GM23338 (cell line): Measurements from ENCODE around the gene PTPRS. TPM values are rescaled to one million over a fixed set of nuclear protein-coding genes. Genes with fewer than 3 reads are reported as not detected.

Source experiments
- ATAC-seq: fragments of 200-7000 bp; cut with Tn5 transposase; 3 replicates; pipeline ENCODE4 v1.9.1; 2020
- DNase-seq: peaks from one replicate; pipeline ENCODE4 v3.0.0-alpha.2; 2015; ENCODE audit warnings: low spot score
- H2AFZ ChIP-seq: fragments of 200-600 bp; sonication (generic); 2 replicates; pipeline ENCODE4 v1.8.0; 2016; ENCODE audit warnings: antibody characterized with exemption, mild to moderate bottlenecking, moderate library complexity
- H3F3A ChIP-seq: fragments of 200-600 bp; sonication (generic); replicated peaks from 2 replicates; pipeline ENCODE4 v1.8.0; 2017; ENCODE audit warnings: antibody characterized with exemption, mixed run types, low read depth
- H3K27ac ChIP-seq: fragments of 200-600 bp; sonication (generic); 2 replicates; pipeline ENCODE4 v1.6.1; 2016; ENCODE audit warnings: low read depth
- H3K27me3 ChIP-seq: fragments of 200-600 bp; sonication (generic); 2 replicates; pipeline ENCODE4 v1.8.0; 2016; ENCODE audit warnings: mild to moderate bottlenecking, mixed run types, moderate library complexity; ENCODE audit not compliant: insufficient read depth
- H3K36me3 ChIP-seq: fragments of 200-600 bp; sonication (generic); 2 replicates; pipeline ENCODE4 v1.8.0; 2016; ENCODE audit warnings: mild to moderate bottlenecking; ENCODE audit not compliant: insufficient read depth
- H3K4me1 ChIP-seq: fragments of 200-600 bp; sonication (generic); 2 replicates; pipeline ENCODE4 v1.8.0; 2016; ENCODE audit warnings: mild to moderate bottlenecking, moderate library complexity; ENCODE audit not compliant: insufficient read depth
- H3K4me2 ChIP-seq: fragments of 200-600 bp; sonication (generic); 2 replicates; pipeline ENCODE4 v1.7.1; 2017; ENCODE audit warnings: mixed run types
- H3K4me3 ChIP-seq: fragments of 200-600 bp; sonication (generic); 2 replicates; pipeline ENCODE4 v1.6.1; 2016; ENCODE audit warnings: mixed run types
- H3K79me2 ChIP-seq: fragments of 200-600 bp; sonication (generic); replicated peaks from 2 replicates; pipeline ENCODE4 v1.8.0; 2017; ENCODE audit warnings: mild to moderate bottlenecking; ENCODE audit not compliant: insufficient read depth
- H3K9me2 ChIP-seq: fragments of 200-600 bp; sonication (generic); 2 replicates; pipeline ENCODE4 v1.8.0; 2017; ENCODE audit not compliant: insufficient read depth
- H4K20me1 ChIP-seq: fragments of 200-600 bp; sonication (generic); replicated peaks from 2 replicates; pipeline ENCODE4 v1.8.0; 2017; ENCODE audit warnings: mild to moderate bottlenecking; ENCODE audit not compliant: insufficient read depth
- H3K27ac Mint-ChIP-seq: 2 replicates; pipeline ENCODE4 v1.8.0; 2020; ENCODE audit warnings: inconsistent platforms, mild to moderate bottlenecking, moderate library complexity, mixed read lengths
- H3K27me3 Mint-ChIP-seq: 3 replicates; pipeline ENCODE4 v1.8.0; 2022; ENCODE audit warnings: low read depth, mild to moderate bottlenecking, moderate library complexity, mixed read lengths, inconsistent platforms; ENCODE audit not compliant: insufficient read depth, poor library complexity
- H3K36me3 Mint-ChIP-seq: 3 replicates; pipeline ENCODE4 v1.8.0; 2021; ENCODE audit warnings: low read depth, mild to moderate bottlenecking, inconsistent platforms, moderate library complexity, mixed read lengths
- H3K4me1 Mint-ChIP-seq: 3 replicates; pipeline ENCODE4 v1.8.0; 2020; ENCODE audit warnings: mild to moderate bottlenecking, inconsistent platforms, mixed read lengths
- H3K4me3 Mint-ChIP-seq: 3 replicates; pipeline ENCODE4 v1.8.0; 2021; ENCODE audit warnings: moderate library complexity, mild to moderate bottlenecking, inconsistent platforms, mixed read lengths
- H3K9me3 Mint-ChIP-seq: 3 replicates; pipeline ENCODE4 v1.8.0; 2020; ENCODE audit warnings: moderate library complexity, mild to moderate bottlenecking, inconsistent platforms, mixed read lengths
- CREB1 ChIP-seq: fragments of 250-450 bp; sonication (Bioruptor Pico); IDR thresholded peaks from 2 replicates; pipeline ENCODE4 v1.5.0; 2020; ENCODE audit warnings: low read depth, mild to moderate bottlenecking, moderate library complexity
- ETS1 ChIP-seq: IDR thresholded peaks from 2 replicates; pipeline ENCODE4 v1.6.1; 2016; ENCODE audit warnings: antibody characterized with exemption
- EZH2phosphoT487 ChIP-seq: fragments of 200-600 bp; sonication (generic); IDR thresholded peaks from one replicate; pipeline ENCODE4 v1.8.1; 2018; ENCODE audit warnings: antibody characterized with exemption; ENCODE audit not compliant: unreplicated experiment
- JUNB ChIP-seq: IDR thresholded peaks from one replicate; pipeline ENCODE4 v1.6.1; 2016; ENCODE audit warnings: antibody characterized with exemption; ENCODE audit not compliant: unreplicated experiment
- NANOG ChIP-seq: IDR thresholded peaks from 2 replicates; pipeline ENCODE4 v1.6.1; 2016; ENCODE audit warnings: antibody characterized with exemption, borderline replicate concordance
- POLR2AphosphoS5 ChIP-seq: IDR thresholded peaks from 2 replicates; pipeline ENCODE4 v1.6.1; 2016; ENCODE audit warnings: antibody characterized with exemption, low read depth
- STAT1 ChIP-seq: IDR thresholded peaks from one replicate; pipeline ENCODE4 v1.6.1; 2016; ENCODE audit warnings: antibody characterized with exemption; ENCODE audit not compliant: unreplicated experiment
- ZNF114 ChIP-seq: fragments of 250-450 bp; sonication (Bioruptor Pico); IDR thresholded peaks from 2 replicates; pipeline ENCODE4 v1.5.0; 2020; ENCODE audit warnings: mild to moderate bottlenecking, moderate library complexity
- polyA plus RNA-seq: library from polyadenylated mRNA; unstranded; fragments of >200 nt; fragmentation: Nextera tagmentation; extraction: Ambion mirVana; gene quantifications from 2 replicates; pipeline ENCODE4 v1.2.1, GENCODE V29; 2016
- total RNA-seq: library from RNA; depleted of rRNA; stranded (reverse); fragments of >200 nt; shearing (Covaris generic); gene quantifications from 2 replicates; pipeline ENCODE4 v1.2.3, GENCODE V29; 2014

PTPRS gene
- total and polyA plus RNA-seq, 2 experiments from 2014 or later = 20.7 to 290 TPM

- Histone ChIP-seq H3K4me3 (peak overlapping the region; percentile 20; the same call in 1 of the 2 replicates), H3K27ac (no peak overlapping the region), H3K9me2 (no peaks in the 10 kb centered on the region), H3K27me3 (no peaks in the 10 kb centered on the region), H3K4me2 (no peak overlapping the region), H3K79me2 (no peaks in the 10 kb centered on the region), H3K36me3 (no peaks in the 10 kb centered on the region), H3K4me1 (no peaks in the 10 kb centered on the region), H3F3A (no peaks in the 10 kb centered on the region), H2AFZ (peak overlapping the region; percentile 60; the same call in 1 of the 2 replicates), H4K20me1 (no peaks in the 10 kb centered on the region; the same call in 1 of the 2 replicates)
- H3K27ac Mint-ChIP-seq = no peak overlapping the region
- peaks cover 8% of the 10 kb centered on the region for H3K27me3 Mint-ChIP-seq
- H3K4me1 Mint-ChIP-seq = no peaks in the 10 kb centered on the region
- H3K9me3 Mint-ChIP-seq = no peaks in the 10 kb centered on the region; the same call in 2 of the 3 replicates
- DNase-seq (peak; percentile 82), ATAC-seq (peak; percentile 53)
- TF ChIP-seq STAT1 (no peak), ETS1 (no peak), ZNF114 (CRISPR knock-in tag) (no peak), EZH2phosphoT487 (no peak), NANOG (no peak), CREB1 (CRISPR knock-in tag) (no peak), POLR2AphosphoS5 (no peak), JUNB (no peak)
- H3K36me3 Mint-ChIP-seq = no peaks in the 10 kb centered on the region
- H3K4me3 Mint-ChIP-seq = peak overlapping the region; percentile 15; the same call in 2 of the 3 replicates
Measured at GRCh38 chr19:5358173-5358800, 17.7 kb upstream of the PTPRS start.

DNA sequence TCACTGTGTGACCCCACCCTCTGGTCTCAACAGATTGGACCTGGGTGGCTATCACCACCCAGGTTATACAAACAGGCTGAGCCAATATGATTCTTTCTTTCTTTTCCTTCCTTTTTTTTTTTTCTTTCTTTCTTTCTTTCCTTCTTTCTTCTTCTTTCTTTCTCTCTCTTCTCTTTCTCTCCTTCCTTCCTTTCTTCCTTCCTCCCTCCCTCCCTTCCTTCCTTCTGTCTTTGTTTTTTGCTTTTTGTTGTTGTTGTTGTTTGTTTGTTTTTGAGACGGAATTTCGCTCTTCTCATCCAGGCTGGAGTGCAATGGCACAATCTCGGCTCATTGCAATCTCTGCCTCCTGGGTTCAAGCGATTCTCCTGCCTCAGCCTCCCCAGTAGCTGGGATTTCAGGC, 17.0 kb upstream of the PTPRS start:
- H3K9me3 Mint-ChIP-seq = no peaks in the 10 kb centered on the region; the same call in 2 of the 3 replicates
- H3K27ac Mint-ChIP-seq = no peak overlapping the region
- Histone ChIP-seq H3F3A (no peaks in the 10 kb centered on the region), H3K27me3 (no peaks in the 10 kb centered on the region), H3K36me3 (no peaks in the 10 kb centered on the region), H3K4me3 (no peak overlapping the region), H3K79me2 (no peaks in the 10 kb centered on the region), H4K20me1 (no peaks in the 10 kb centered on the region; the same call in 1 of the 2 replicates), H3K4me2 (no peak overlapping the region), H2AFZ (no peak overlapping the region), H3K4me1 (no peaks in the 10 kb centered on the region), H3K27ac (no peak overlapping the region), H3K9me2 (no peaks in the 10 kb centered on the region)
- no peak for ATAC-seq
- no peak overlapping the region for H3K4me3 Mint-ChIP-seq
- peaks cover 8% of the 10 kb centered on the region for H3K27me3 Mint-ChIP-seq
- no peaks in the 10 kb centered on the region; the same call in 2 of the 3 replicates for H3K4me1 Mint-ChIP-seq
- no peaks in the 10 kb centered on the region for H3K36me3 Mint-ChIP-seq
- DNase-seq = no peak
- TF ChIP-seq ETS1 (no peak), EZH2phosphoT487 (no peak)
